ENCODE measurements around the gene KRTAP10-5.
"Not testable (repeated sequence)": the region's sequence is repeated elsewhere in the genome, so short reads cannot be mapped to it uniquely, and the experiment has no call there.

The KRTAP10-5 gene, protein sequence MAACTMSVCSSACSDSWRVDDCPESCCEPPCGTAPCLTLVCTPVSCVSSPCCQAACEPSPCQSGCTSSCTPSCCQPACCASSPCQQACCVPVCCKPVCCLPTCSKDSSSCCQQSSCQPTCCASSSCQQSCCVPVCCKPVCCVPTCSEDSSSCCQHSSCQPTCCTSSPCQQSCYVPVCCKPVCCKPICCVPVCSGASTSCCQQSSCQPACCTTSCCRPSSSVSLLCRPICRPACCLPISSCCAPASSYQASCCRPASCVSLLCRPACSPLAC

DNA sequence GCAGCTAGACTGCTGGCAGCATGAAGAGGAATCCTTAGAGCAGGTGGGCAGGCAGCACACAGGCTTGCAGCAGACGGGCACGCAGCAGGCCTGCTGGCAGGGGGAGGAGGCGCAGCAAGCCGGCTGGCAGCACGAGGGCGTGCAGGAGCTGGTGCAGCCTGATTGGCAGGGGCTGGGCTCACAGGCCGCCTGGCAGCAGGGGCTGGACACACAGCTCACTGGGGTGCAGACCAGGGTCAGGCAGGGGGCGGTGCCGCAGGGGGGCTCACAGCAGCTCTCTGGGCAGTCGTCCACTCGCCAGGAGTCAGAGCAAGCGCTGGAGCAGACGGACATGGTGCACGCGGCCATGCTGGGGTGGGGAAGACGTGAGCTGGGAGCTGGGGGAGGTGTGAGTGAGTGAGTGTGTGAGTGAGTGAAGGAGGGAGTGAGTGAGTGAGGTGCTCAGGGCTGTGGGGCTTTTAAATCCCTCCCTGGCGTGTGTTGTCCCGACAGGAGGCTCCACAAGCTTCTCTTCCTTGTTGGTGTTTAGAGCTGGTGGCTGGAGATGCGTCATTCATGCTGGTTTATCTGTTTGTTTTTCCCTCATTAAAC lies at the start of gene KRTAP10-5:
TSS of gene KRTAP10-5 (minus strand) at position 374 of the 591 bp plus-strand sequence. CDS start at position 348, 26 bp downstream.
- not testable (repeated sequence) for H3K4me1 ChIP-seq (ENCODE audit: control insufficient read depth, insufficient read depth, low read length, unreplicated experiment); H3K79me2 ChIP-seq (ENCODE audit: control insufficient read depth, insufficient read depth, low read length, unreplicated experiment); H3K36me3 ChIP-seq (ENCODE audit: insufficient read depth, low read length); H3K27ac ChIP-seq (ENCODE audit: low read depth, low read length); H3K4me3 ChIP-seq (ENCODE audit: low read depth, low read length); H2AFZ ChIP-seq (ENCODE audit: low read length, unreplicated experiment)
- peaks cover 15% of the 10 kb centered on the region for H3K27me3 ChIP-seq (ENCODE audit: insufficient read depth, low read length)

DNA sequence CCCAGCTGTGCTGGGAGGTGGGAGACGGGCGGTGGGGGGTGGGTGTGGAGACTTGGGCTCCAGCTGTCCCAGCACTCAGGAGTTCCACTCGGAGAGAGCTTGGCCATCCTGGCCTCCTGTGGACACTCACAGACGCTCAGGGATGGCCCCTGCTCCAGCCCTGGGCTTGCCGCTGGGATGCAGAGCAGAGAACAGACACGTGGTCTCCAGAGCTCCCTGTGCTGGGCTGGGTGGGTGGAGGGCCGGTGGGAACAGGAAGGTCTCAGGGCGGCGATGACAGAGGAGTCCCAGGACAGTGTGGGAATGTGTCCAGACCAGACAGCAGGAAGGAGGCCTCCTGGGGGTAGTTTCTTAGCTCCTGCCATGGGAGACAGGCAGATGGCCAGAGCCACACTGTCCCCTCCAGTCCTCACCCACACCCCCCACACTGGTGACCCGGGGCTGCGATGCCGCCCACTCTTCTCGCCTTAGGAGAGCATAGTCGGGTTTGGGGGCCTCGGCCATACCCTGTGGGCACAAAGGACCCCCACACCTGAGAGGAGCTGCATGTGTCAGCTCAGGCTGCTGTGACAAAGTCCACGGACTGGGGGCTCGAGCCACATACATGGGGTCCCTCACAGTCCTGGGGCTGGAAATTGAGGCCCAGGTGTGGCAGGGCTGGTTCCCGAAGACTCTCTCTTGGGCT lies 48.4 kb upstream of the KRTAP10-5 start:
- no peaks in the 10 kb centered on the region for H3K4me1 ChIP-seq (ENCODE audit: control insufficient read depth, insufficient read depth, low read length, unreplicated experiment)
- H3K36me3 ChIP-seq (ENCODE audit: insufficient read depth, low read length), result no peaks in the 10 kb centered on the region
- H3K27me3 ChIP-seq (ENCODE audit: insufficient read depth, low read length), result no peaks in the 10 kb centered on the region
- H3K27ac ChIP-seq (ENCODE audit: low read depth, low read length), result no peak overlapping the region
- H3K79me2 ChIP-seq (ENCODE audit: control insufficient read depth, insufficient read depth, low read length, unreplicated experiment), result no peaks in the 10 kb centered on the region
- no peak overlapping the region for H3K4me3 ChIP-seq (ENCODE audit: low read depth, low read length)
- no peak overlapping the region for H2AFZ ChIP-seq (ENCODE audit: low read length, unreplicated experiment)

DNA sequence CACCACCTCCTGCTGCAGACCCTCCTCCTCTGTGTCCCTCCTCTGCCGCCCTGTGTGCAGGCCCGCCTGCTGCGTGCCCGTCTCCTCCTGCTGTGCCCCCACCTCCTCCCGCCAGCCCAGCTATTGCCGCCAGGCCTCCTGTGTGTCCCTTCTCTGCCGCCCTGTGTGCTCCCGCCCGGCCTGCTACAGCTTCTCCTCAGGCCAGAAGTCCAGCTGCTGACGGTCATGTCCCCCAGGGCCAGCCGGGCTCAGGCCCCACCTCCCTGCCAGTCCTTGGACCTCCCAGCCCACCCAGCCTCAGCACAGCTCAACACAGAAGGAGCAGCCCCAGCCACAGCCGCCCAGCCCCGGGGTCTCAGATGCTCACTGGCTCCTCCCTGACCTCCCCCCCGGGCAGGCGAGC lies 47.4 kb upstream of the KRTAP10-5 start:
- not testable (repeated sequence) for H3K27me3 ChIP-seq (ENCODE audit: insufficient read depth, low read length); H3K4me3 ChIP-seq (ENCODE audit: low read depth, low read length); H3K36me3 ChIP-seq (ENCODE audit: insufficient read depth, low read length); H2AFZ ChIP-seq (ENCODE audit: low read length, unreplicated experiment); H3K4me1 ChIP-seq (ENCODE audit: control insufficient read depth, insufficient read depth, low read length, unreplicated experiment); H3K27ac ChIP-seq (ENCODE audit: low read depth, low read length); H3K79me2 ChIP-seq (ENCODE audit: control insufficient read depth, insufficient read depth, low read length, unreplicated experiment)

DNA sequence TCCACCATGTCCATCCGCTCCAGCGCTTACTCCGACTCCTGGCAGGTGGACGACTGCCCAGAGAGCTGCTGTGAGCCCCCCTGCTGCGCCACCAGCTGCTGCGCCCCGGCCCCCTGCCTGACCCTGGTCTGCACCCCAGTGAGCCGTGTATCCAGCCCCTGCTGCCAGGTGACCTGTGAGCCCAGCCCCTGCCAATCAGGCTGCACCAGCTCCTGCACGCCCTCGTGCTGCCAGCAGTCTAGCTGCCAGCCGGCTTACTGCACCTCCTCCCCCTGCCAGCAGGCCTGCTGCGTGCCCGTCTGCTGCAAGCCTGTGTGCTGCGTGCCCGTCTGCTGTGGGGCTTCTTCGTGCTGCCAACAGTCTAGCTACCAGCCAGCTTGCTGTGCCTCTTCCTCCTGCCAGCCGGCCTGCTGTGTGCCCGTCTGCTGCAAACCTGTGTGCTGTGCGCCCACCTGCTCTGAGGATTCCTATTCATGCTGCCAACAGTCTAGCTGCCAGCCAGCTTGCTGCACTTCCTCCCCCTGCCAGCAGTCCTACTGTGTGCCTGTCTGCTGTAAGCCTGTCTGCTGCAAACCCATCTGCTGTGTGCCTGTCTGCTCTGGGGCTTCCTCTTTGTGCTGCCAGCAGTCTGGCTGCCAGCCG lies 46.9 kb upstream of the KRTAP10-5 start:
- not testable (repeated sequence) for H3K79me2 ChIP-seq (ENCODE audit: control insufficient read depth, insufficient read depth, low read length, unreplicated experiment); H3K27me3 ChIP-seq (ENCODE audit: insufficient read depth, low read length); H3K36me3 ChIP-seq (ENCODE audit: insufficient read depth, low read length); H3K4me1 ChIP-seq (ENCODE audit: control insufficient read depth, insufficient read depth, low read length, unreplicated experiment); H3K4me3 ChIP-seq (ENCODE audit: low read depth, low read length); H3K27ac ChIP-seq (ENCODE audit: low read depth, low read length); H2AFZ ChIP-seq (ENCODE audit: low read length, unreplicated experiment)

DNA sequence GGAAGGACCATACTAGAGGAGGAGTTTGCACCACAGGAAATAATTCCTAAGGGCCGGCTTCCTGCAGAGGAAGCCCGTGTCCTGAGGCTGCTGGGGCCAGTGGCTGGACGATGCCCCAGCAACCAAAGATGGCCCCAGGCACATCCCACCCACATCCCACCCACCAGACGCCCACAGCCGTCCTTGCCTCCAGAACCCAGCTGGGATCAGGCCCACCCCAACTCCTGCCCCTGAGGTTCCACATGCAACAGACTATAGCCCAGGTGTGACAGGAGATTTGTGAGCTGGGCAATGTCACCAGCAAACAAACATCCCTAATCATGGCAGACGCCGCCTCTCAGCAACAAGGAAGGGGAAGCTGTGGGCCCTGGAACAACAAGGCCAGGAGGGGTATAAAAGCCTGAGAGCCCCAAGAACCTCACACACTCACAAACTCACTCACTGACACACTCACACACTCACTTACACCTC lies 46.3 kb upstream of the KRTAP10-5 start, which contains the start of gene KRTAP10-9:
TSS of gene KRTAP10-9 (plus strand) at position 421 of the 471 bp plus-strand sequence. CDS start 79 bp downstream, outside the sequence.
- no peaks in the 10 kb centered on the region for H3K27me3 ChIP-seq (ENCODE audit: insufficient read depth, low read length)
- H3K4me1 ChIP-seq (ENCODE audit: control insufficient read depth, insufficient read depth, low read length, unreplicated experiment), result no peaks in the 10 kb centered on the region
- H3K79me2 ChIP-seq (ENCODE audit: control insufficient read depth, insufficient read depth, low read length, unreplicated experiment), result no peaks in the 10 kb centered on the region
- no peak within 1 kb of the TSS for H3K4me3 ChIP-seq (ENCODE audit: low read depth, low read length)
- no peak within 1 kb of the TSS for H3K27ac ChIP-seq (ENCODE audit: low read depth, low read length)
- no peaks in the 10 kb centered on the region for H3K36me3 ChIP-seq (ENCODE audit: insufficient read depth, low read length)
- H2AFZ ChIP-seq (ENCODE audit: low read length, unreplicated experiment), result no peak within 1 kb of the TSS

DNA sequence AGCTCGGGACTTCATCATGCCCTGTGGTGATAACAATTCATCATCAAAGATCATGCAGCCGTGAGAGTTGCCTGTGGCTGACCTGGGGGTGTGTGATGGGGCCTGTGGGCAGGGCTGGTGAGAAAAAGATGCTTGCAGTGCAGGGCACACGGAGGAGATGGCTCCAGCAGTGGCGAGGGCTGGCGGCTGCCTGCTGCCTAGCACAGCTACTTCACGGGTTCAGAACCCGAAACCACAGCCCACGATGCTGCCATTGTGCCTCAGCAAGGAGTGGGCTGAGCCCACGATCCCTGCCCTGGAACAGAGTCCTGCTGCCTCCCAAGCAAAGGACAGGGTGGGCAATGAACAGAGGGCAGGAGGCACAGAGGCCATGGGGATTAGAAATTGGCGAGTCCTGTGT lies 45.9 kb upstream of the KRTAP10-5 start:
- no peak overlapping the region for H3K27ac ChIP-seq (ENCODE audit: low read depth, low read length)
- no peaks in the 10 kb centered on the region for H3K36me3 ChIP-seq (ENCODE audit: insufficient read depth, low read length)
- no peak overlapping the region for H3K4me3 ChIP-seq (ENCODE audit: low read depth, low read length)
- H3K27me3 ChIP-seq (ENCODE audit: insufficient read depth, low read length), result no peaks in the 10 kb centered on the region
- H2AFZ ChIP-seq (ENCODE audit: low read length, unreplicated experiment), result no peak overlapping the region
- no peaks in the 10 kb centered on the region for H3K4me1 ChIP-seq (ENCODE audit: control insufficient read depth, insufficient read depth, low read length, unreplicated experiment)
- no peaks in the 10 kb centered on the region for H3K79me2 ChIP-seq (ENCODE audit: control insufficient read depth, insufficient read depth, low read length, unreplicated experiment)

DNA sequence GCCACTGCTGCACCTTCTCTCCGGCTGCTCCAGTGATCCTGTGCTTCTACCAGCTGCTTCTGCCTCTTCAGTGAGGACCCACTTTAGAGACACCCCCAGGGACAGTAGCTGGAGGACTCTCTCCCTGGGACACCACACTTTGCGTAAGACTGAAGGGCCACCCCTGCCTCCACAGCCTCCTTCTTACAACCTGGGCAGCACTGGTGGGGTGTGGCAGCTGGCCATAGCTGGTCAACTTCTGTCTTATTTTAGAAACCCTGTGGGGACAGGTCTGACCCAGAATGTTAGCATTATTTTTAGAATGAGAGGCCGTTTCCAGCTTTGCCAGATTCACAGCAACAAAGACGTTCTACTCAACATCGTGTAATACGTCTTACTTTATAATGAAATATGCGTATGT lies 45.4 kb upstream of the KRTAP10-5 start:
- no peak overlapping the region for H3K27ac ChIP-seq (ENCODE audit: low read depth, low read length)
- no peaks in the 10 kb centered on the region for H3K4me1 ChIP-seq (ENCODE audit: control insufficient read depth, insufficient read depth, low read length, unreplicated experiment)
- no peak overlapping the region for H3K4me3 ChIP-seq (ENCODE audit: low read depth, low read length)
- no peak overlapping the region for H2AFZ ChIP-seq (ENCODE audit: low read length, unreplicated experiment)
- H3K27me3 ChIP-seq (ENCODE audit: insufficient read depth, low read length), result no peaks in the 10 kb centered on the region
- H3K79me2 ChIP-seq (ENCODE audit: control insufficient read depth, insufficient read depth, low read length, unreplicated experiment), result no peaks in the 10 kb centered on the region
- H3K36me3 ChIP-seq (ENCODE audit: insufficient read depth, low read length), result no peaks in the 10 kb centered on the region

DNA sequence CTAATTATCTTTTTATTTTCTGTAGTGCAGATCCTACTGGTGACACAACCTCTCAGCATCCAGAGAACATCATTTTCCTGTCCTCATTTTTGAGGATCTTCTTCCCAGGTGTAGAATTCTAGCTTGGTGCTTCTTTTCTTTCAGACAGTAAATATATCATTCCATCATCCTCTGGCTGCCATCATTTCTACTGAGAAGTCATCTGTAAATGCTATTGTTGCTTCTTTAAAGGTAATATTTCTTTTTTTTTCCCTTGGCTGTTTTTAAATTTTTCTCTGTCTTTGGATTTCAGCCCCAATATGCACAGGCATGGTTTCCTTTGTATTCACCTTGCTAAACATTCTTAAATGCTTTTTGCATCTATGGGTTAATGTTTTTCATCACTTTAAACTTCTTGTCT lies 43.2 kb upstream of the KRTAP10-5 start:
- no peaks in the 10 kb centered on the region for H3K4me1 ChIP-seq (ENCODE audit: control insufficient read depth, insufficient read depth, low read length, unreplicated experiment)
- no peaks in the 10 kb centered on the region for H3K36me3 ChIP-seq (ENCODE audit: insufficient read depth, low read length)
- H2AFZ ChIP-seq (ENCODE audit: low read length, unreplicated experiment), result no peak overlapping the region
- H3K27ac ChIP-seq (ENCODE audit: low read depth, low read length), result no peak overlapping the region
- H3K4me3 ChIP-seq (ENCODE audit: low read depth, low read length), result no peak overlapping the region
- H3K79me2 ChIP-seq (ENCODE audit: control insufficient read depth, insufficient read depth, low read length, unreplicated experiment), result no peaks in the 10 kb centered on the region
- H3K27me3 ChIP-seq (ENCODE audit: insufficient read depth, low read length), result peaks cover 3% of the 10 kb centered on the region; the same call in 1 of the 2 replicates

DNA sequence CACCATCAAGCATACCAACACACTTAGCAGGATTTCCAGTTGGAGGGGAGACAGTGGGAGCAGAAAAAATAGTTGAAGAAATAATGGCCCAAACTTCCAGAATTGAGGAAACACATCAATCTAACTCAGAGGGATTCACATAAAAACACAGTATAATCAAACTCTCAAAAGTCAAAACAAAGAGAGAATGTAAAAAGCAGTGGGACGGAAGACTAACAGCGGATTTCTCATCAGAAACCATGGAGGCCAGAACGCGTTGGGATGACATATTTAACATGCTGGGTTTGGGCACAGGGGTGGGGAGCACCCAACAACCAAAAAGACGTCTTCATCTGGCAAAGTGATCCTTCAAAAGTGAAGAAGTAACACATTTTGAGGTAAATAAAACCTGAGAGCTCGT lies 39.5 kb upstream of the KRTAP10-5 start:
- H3K4me3 ChIP-seq (ENCODE audit: low read depth, low read length), result no peak overlapping the region
- H3K36me3 ChIP-seq (ENCODE audit: insufficient read depth, low read length), result no peaks in the 10 kb centered on the region
- peaks cover 11% of the 10 kb centered on the region; the same call in 1 of the 2 replicates for H3K27me3 ChIP-seq (ENCODE audit: insufficient read depth, low read length)
- no peak overlapping the region for H2AFZ ChIP-seq (ENCODE audit: low read length, unreplicated experiment)
- H3K79me2 ChIP-seq (ENCODE audit: control insufficient read depth, insufficient read depth, low read length, unreplicated experiment), result no peaks in the 10 kb centered on the region
- H3K4me1 ChIP-seq (ENCODE audit: control insufficient read depth, insufficient read depth, low read length, unreplicated experiment), result no peaks in the 10 kb centered on the region
- H3K27ac ChIP-seq (ENCODE audit: low read depth, low read length), result no peak overlapping the region

DNA sequence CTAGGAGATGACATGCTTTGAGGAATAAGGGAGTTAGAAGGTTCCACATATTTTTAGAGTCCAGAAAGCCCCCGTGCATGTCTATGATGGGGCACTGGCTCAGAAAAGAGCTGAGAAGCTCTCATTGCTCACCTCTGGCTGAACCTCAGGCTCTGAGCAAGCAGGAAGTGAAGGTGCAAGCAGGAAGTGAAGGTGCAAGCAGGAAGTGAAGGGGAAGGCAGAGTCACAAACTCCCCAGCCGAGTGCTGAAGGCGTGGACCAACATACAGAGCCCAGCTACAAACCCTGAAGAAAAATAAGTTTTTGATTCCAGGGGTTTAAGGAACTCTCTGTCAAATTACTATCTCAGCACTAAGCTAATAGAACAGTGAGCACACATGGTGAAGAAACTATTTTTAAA lies 38.5 kb upstream of the KRTAP10-5 start:
- H2AFZ ChIP-seq (ENCODE audit: low read length, unreplicated experiment), result no peak overlapping the region
- H3K4me1 ChIP-seq (ENCODE audit: control insufficient read depth, insufficient read depth, low read length, unreplicated experiment), result no peaks in the 10 kb centered on the region
- H3K27me3 ChIP-seq (ENCODE audit: insufficient read depth, low read length), result peaks cover 14% of the 10 kb centered on the region; the same call in 1 of the 2 replicates
- H3K36me3 ChIP-seq (ENCODE audit: insufficient read depth, low read length), result no peaks in the 10 kb centered on the region
- H3K79me2 ChIP-seq (ENCODE audit: control insufficient read depth, insufficient read depth, low read length, unreplicated experiment), result no peaks in the 10 kb centered on the region
- H3K27ac ChIP-seq (ENCODE audit: low read depth, low read length), result no peak overlapping the region
- H3K4me3 ChIP-seq (ENCODE audit: low read depth, low read length), result no peak overlapping the region
